DMS53 treated with DMSO at 0.1 percent for 48 hours (cell line): ENCODE data around the gene CBFA2T2.
"Not testable (repeated sequence)": the region's sequence is repeated elsewhere in the genome, so short reads cannot be mapped to it uniquely, and the experiment has no call there.

ENCODE experiments used
- DNase-seq: peaks from one replicate; lab custom pipeline; 2025; ENCODE audit not compliant: unreplicated experiment; lab: John Stamatoyannopoulos, UW

CBFA2T2 gene

DNA sequence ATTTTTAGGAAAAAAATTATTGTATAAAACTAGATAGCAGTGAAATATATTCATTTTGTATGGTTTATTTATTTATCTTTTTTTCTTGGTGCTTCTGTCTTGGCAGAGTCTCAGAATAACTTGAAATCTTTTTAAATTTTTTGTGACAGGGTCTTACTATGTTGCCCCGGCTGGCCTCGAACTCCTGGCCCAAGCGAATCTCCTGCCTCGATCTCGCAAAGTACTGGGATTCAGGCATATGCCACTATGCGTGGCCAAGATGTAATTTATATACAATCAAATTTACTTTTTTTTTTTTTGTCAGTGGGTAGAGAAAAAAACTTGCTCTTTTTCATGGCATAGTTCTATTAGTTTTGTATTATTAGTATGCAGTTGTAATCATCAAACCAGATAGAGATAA, 13.7 kb downstream of the CBFA2T2 start:
- no peak for DNase-seq

DNA sequence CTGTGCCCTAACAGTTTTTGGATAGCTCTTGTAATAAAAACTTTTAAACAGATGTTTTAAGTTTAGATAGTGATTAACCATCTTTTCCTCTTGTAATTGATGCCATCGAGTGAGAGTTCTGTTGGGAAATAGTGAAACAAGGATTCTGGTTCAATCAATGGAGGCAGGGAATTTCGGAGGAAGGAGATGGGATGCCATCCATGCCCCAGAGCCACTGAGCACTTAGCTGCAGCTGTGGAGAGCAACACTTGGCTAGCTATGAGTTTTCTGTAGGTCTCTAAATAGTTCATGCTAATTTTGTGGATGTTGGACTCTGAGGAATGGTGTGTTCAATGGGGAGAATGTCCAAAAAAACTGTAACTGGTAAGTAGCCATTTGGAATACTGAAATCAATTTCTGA, 16.7 kb downstream of the CBFA2T2 start:
- DNase-seq: no peak

DNA sequence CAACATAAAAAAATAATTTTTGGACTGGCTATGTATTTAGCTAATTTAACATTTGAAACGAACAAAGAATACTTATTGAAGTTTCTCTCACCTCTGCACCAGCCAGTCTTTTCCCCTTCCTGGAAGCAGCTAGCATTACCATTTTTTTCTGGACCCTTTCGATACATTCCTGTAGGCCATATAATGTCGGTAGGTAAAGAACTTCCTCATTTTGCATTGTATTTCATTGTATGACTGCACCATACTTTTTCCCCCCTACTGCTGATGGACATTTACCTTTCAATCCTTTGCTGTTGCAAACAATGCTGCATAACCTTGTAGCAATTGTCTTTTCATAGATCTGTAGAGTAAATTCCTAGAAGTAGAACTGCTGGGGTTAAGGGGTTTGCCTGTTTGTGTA, 17.6 kb downstream of the CBFA2T2 start:
- DNase-seq: no peak

DNA sequence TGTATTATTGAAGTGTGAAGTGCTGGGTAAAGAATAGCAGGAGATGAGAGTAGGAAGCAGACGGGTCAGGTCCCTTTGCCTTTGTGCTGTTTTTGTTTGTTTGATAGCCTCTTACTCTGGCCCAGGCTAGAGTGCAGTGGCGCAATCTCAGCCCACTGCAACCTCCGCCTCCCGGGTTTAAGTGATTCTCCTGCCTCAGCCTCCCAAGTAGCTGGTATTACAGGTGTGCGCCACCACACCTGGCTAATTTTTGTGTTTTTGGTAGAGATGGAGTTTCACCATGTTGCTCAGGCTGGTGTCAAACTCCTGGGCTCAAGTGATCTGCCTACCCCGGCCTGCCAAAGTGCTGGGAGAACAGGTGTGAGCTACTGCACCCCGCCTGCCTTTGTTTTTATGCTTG, 18.1 kb downstream of the CBFA2T2 start:
- not testable (repeated sequence) for DNase-seq

DNA sequence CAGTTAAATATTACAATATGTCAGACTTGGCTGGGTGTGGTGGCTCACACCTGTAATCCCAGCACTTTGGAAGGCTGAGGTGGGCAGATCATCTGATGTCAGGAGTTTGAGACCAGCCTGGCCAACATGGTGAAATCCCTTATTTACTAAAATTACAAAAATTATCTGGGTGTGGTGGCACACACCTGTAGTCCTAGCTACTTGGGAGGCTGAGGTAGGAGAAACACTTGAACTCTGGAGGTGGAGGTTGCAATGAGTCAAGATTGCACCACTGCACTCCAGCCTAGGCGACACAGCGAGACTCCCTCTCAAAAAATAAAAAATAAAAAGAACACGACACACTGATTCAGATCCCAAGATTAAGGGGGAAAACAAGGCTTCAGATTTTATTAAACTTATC, 19.2 kb downstream of the CBFA2T2 start:
- not testable (repeated sequence) for DNase-seq

DNA sequence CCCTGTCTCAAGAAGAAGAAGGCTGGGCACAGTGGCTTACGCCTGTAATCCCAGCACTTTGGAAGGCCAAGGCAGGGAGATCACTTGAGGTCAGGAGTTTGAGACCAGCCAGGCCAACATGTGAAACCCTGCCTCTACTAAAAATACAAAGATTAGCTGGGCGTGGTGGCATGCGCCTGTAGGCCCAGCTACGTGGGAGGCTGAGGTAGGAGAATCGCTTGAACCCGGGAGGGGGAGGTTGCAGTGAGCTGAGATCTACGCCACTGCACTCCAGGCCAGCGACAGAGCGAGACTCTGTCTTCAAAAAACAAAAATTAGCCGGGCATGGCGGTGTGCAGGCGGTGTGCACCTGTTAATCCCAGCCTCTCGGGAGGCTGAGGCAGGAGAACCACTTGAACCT, 22.0 kb downstream of the CBFA2T2 start:
- not testable (repeated sequence) for DNase-seq

DNA sequence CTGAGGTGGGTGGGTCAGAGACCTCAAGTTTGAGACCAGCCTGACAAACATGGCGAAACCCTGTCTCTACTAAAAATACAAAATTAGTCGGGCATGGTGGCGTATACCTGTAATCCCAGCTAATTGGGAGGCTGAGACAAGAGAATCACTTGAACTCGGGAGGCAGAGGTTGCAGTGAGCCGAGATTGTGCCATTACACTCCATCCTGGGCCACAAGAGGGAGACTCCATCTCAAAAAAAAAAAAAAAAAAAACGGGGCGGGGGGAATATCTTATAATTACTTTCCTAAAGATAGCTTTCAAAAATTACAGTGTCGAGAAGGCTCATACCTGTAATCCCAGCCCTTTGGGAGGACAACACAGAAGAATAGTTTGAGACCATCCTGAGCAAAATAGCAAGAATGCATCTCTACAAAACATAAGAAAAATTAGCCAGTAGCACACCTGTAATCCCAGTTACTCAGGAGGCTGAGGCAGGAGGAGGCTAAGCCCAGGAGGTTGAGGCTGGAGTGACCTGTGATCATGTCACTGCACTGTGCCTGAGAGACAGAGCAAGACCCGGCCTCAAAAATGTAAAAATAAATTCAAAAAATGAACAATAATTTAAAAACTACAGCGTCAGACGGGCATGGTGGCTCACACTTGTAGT, 25.8 kb downstream of the CBFA2T2 start:
- no peak for DNase-seq

DNA sequence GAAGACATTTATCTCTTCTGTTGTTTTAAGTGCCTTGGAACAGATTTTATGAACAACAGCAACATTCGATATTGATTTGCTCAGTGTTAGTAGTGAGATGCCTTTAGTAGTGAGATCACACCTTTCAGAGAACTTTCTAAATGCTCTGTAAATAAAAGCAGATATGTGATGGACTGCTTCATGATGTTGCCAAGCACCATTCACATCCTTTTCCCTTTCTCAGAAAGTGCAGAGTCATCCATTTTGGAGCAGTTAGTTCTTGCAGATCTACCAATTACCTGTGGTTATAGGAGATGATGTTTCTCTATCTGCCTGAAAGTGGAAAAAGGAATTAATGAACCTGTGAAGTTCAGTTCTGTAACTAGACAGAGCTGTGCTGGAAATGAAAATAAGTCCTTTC, 27.0 kb downstream of the CBFA2T2 start:
- peak; percentile 33 for DNase-seq

DNA sequence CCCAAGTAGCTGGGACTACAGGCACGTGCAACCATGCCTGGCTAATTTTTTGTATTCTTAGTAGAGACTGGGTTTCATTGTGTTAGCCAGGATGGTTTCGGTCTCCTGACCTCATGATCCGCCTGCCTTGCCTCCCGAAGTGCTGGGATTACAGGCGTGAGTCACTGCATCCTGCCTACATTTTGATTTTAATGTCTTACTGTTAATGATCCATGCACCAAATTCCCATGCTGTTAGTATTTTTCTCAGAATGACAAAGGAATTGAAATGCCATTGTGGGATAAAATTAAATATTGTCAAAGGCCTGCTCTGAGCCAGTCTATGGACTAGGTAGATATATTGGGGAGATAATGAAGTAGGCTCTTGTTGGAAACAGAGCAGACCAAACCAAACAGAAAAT, 28.2 kb downstream of the CBFA2T2 start:
- DNase-seq: peak; percentile 65

DNA sequence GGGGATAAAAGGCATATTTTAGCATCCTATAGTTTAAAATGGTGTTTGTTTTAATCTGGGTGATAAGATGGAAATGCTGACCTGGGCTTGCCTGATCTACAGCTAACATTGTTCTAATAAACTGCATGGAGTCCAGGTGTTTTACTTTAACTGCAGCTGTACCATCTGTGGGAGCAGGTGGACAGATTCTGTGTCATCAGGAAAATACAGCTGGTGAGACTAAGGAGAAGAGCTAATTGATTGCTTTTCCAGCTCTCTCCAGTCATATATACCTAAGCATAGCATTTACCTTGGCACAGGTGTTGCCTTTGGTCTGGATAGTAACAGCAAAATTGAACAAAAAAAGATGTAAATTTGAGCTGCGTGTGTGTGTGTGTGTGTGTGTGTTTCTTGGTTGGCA, 31.6 kb downstream of the CBFA2T2 start:
- DNase-seq: peak; percentile 96

DNA sequence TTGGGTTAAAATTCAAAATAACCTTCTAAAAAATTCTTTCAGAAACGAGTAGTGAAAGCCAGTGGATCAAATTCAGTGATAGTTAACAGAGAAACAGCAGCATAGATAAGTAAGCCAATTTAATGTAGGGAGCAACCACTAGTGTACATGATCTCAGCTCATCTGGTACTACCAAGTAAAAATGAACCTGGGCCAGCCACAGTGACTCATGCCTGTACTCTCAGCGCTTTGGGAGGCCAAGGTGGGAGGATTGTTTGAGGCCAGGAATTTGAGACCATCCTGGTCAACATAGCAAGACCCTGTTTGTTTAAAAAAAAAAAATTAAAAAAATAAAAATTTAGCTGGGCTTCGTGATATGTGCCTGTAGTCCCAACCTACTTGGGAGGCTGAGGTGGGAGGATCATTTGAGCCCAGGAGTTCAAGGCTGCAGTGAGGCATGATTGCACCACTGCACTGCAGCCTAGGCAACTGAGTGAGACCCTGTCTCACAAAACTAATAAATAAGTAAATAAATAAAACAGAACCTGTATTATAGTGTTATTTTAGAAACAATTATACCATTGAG, 32.4 kb downstream of the CBFA2T2 start:
- DNase-seq: peak; percentile 24

DNA sequence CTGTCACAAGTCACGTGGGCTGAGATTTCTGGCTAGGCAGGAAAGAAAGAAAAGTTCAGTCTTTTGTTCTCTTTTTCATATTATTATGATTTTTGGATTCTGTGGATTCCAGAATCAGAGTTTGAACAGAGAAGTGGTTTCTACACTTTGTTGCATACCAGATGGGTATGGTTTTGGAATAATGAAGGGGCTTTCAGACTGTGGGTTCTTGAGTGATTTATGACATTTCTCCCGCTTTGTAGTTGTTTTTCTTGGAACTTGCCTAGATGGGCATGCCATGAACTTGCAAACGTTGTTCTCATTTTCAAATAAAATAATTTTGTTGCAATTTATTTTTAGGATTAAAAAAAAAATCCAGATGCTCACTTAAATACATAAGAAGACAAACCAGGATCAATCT, 34.4 kb downstream of the CBFA2T2 start:
- no peak for DNase-seq

DNA sequence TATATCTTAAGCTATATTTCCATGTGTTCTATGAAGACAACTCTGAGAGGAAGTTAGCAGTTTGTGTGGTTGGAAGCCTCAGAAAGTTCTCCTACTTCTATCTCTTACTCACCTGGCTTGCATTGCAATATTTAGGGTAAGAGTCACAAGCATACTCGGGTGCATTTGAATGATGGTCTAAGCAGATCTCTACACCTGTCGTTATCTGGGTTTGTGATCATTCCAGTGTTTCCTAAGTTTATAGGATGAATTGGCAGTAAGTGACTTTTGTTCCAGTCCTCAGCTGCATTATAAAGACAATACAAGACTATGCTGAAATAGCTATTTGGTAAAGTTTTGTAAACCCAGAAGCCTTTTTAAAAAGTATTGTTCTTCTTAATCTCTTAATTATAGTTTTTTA, 36.9 kb downstream of the CBFA2T2 start:
- DNase-seq: no peak

DNA sequence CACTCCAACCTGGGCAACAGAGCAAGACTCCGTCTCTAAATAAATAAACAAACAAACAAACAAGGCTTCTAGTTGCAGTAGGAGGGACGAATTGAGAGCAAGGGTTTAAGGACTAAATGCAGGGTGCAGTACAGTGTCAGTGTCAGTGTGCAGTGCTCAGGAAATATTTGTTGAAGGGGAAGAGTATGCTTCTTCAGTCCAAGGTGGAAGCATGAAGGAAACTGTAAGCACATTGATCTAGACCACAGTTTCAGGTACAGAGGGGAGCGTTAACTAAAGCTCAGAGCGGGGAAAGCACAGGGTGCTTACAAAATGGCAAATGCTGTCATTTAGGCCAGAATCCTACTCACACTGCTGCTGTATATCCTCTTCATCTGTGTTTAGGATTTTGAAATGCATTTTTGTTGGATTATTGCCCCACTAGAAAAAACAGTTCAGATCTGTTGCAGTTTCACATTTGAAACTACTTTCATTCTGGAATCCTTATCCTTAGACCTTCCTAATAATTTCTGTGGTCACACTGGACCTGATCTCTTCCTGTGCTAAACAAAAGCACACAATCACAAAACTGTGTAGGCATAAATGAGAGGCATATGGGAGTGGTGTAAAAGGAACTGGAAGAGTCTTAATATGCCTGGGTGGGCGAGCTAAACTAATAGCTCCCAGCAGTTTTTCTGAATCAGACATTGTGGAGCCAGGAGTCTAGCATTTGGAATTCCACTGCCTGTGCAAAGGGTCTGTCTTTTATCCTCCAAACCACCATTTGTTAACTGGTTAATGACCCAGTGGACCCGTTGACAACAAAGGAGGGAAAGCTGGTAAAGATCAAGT, 41.4 kb downstream of the CBFA2T2 start:
- DNase-seq: no peak

DNA sequence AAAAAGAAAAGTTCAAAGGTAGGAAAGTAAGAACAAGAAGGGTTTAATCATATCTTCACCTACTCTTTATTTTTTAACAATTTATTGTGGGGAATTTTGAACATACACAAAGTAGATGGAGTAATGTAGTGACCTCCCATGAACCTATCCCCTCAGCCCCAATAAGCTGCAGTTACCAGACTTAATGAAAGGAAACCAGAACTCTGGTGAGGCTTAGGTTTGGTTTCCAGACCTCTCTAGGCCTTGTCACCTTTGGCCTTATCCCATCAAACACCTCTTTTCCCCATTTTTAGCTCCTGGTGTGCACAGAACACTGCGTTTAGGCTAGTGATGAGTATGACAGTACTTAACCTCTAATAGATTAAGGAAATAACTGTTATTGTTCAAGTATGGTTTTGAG, 42.0 kb downstream of the CBFA2T2 start:
- no peak for DNase-seq

DNA sequence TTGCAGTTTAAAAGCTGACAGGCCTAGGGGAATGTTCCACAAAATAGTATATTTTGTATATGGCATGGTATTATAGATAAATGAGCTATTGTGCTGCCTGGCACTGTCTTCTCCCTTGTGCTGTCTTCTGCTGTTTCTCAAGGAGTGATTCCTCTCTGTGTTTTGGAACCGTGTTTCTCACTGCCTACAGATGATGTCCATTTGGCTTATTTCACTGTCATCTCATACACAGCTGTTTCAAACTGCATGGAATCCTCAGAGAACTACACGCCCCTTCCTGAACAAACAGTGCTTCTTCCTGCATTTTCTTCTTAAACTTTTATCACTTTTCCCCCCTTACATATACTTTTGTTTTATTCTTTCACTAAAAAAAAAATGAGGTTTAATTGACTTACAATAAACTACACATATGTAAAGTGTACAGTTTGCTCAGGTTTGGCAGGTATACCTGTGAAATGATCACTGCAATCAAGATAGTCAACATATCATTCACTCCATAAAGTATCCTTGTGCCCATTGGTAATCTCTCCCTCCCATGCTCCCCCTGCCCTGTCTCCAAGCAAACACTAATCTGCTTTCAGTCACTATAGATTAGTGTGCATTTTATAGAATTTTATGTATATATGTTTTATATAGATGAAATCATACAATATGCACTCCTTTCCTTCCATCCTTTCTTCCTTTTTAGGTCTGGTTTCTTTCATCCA, 43.0 kb downstream of the CBFA2T2 start:
- no peak for DNase-seq

DNA sequence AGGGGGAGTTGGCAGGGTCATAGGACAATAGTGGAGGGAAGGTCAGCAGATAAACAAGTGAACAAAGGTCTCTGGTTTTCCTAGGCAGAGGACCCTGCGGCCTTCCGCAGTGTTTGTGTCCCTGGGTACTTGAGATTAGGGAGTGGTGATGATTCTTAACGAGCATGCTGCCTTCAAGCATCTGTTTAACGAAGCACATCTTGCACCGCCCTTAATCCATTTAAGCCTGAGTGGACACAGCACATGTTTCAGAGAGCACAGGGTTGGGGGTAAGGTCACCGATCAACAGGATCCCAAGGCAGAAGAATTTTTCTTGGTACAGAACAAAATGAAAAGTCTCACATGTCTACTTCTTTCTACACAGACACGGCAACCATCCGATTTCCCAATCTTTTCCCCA, 45.8 kb downstream of the CBFA2T2 start:
- not testable (repeated sequence) for DNase-seq

DNA sequence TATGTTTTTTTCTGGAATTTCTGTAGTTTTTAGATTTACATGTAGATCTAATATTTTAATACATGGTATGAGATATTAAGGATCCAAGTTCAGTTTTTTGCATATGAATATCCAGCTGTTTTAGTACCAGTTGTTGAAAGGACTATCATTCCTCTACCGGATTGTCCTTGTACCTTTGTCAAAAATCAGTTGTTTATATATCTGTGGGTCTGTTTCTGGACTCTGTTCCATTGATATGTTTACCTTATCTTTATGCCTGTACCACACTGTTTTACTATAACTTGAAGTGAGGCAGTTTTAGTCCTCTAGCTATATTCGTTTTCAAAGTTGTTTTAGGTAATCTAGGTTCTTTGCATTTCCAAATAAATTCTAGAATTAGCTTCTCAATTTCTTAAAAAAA, 47.7 kb downstream of the CBFA2T2 start:
- no peak for DNase-seq

DNA sequence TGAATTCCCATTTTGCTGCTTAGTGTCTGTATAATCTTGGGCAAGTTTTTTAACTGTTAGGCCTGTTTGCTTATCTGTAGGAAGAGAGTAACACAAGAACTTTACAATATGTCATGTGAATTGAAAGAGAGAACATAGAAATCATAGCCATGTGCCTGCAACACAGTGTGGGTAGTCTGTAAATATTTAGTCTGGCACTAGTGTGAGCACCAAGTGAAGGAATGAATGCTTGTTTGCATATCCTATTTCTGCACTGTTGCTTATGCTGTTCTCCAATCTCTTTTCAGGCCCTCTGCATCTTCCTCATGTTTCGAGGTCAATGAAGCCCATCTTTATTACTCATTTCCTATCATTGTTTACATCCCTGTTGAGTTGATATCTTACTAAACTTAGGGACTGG, 49.2 kb downstream of the CBFA2T2 start:
- DNase-seq: peak; percentile 58

DNA sequence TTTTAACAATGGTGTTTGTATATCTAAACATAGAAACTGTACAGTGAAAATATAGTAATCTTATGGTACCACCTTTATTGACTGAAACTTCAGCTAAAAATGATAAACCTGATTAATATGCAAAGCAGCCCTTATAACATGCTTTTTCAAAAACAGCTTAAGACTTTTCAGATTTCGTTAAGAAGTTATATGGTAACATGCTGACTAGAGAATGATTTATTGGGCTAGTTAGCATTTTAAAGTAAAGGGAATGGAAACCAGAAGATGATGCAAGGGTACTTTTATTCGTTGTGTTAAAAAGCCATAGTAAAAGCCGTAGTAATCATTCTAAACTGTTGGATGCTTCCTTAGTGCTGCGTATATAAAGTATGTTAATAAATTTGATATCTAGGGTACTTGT, 50.5 kb downstream of the CBFA2T2 start:
- DNase-seq: no peak

DNA sequence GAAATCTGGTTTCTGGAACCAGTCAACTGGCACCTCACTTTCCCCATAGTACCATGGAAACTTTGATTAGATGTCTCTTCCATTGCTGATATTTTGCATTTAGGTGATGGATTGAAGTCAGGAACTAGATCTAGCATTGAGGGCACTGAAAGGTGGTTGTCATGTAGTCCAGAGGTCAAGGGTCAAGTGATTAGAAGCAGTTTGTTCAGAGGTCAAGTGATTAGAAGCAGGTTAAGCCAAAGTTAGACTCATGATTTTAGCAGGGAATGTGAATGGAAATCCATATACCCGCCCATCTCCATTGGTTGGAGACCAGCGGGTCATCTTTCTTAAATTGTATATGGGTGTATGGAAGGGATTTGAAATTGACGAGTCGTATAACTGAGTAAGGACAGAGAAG, 51.2 kb downstream of the CBFA2T2 start:
- no peak for DNase-seq

DNA sequence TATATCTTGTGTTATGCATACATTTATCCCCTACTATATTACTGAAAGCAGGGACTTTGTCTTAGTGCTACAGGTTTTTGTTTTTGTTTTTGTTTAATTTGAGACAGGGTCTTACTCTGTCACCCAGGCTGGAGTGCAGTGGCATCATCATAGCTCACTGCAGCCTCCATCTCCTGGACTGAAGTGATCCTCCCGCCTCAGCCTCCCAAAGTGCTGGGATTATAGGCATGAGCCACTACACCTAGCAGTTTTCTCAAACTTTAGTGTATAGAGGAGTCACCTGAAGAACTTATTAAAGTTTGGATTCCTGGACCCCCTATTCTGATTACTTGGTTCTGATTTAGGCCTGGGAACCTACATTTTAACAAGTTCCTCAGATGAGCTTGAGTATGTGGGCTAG, 51.9 kb downstream of the CBFA2T2 start:
- DNase-seq: no peak
